Measurements from ENCODE around the gene SLC4A7.

DNA sequence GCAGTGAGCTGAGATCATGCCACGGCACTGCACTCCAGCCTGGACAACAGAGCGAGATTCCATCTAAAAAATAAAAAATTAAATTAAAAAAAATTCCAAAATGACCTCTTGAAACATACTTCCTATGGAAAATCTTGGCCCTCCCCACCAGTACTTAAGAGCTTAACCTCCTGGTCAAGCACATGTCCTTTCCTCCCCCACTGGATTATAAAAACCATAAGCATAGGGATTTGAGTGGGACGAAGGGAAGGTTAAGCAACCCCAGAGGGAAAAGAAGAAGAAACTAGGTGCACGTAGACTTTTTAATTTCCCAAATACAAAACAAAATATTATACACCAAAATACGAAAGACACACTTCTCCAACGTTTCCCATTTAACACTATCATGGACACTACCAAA, 25.3 kb downstream of the SLC4A7 start:
- TF ChIP-seq CTCF (IDR thresholded peaks at IDR 0.05) = no peak
- no peak for TF ChIP-seq POLR2A (IDR thresholded peaks at IDR 0.05)
